GM20000 (cell line): ENCODE measurements around the gene PLAA.

Experiments used
- DNase-seq: peaks from one replicate; pipeline ENCODE4 v3.0.0; 2012; ENCODE audit warnings: low spot score
- TF ChIP-seq, protein P1 (sequence below): IDR thresholded peaks from 2 replicates; pipeline ENCODE4 v1.5.1; 2012; ENCODE audit warnings: mild to moderate bottlenecking, control low read depth; ENCODE audit errors: extremely low read depth, missing control alignments

PLAA gene

DNA sequence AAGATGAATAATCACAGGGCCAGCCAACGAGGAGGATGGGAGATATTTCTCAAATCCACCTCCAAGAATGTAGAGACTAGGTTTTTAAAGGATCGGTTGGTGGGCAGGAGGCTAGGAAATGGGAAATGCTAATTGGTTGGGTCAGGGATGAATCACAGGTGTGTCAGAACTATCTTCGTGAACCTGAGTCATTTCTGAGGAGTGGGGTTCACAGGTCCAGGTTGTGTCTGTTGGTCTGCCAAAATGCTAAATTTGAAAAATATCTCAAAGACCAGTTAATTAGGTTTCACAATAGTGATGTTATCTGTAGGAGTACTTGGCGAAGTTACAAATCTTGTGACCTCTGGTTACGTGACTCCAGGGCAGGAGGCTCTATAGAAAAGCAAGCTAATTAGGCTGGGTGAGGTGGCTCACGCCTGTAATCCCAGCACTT lies 2.6 kb upstream of the PLAA start:
- TF ChIP-seq, protein P1, sequence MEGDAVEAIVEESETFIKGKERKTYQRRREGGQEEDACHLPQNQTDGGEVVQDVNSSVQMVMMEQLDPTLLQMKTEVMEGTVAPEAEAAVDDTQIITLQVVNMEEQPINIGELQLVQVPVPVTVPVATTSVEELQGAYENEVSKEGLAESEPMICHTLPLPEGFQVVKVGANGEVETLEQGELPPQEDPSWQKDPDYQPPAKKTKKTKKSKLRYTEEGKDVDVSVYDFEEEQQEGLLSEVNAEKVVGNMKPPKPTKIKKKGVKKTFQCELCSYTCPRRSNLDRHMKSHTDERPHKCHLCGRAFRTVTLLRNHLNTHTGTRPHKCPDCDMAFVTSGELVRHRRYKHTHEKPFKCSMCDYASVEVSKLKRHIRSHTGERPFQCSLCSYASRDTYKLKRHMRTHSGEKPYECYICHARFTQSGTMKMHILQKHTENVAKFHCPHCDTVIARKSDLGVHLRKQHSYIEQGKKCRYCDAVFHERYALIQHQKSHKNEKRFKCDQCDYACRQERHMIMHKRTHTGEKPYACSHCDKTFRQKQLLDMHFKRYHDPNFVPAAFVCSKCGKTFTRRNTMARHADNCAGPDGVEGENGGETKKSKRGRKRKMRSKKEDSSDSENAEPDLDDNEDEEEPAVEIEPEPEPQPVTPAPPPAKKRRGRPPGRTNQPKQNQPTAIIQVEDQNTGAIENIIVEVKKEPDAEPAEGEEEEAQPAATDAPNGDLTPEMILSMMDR, result no peak
- no peak for DNase-seq

DNA sequence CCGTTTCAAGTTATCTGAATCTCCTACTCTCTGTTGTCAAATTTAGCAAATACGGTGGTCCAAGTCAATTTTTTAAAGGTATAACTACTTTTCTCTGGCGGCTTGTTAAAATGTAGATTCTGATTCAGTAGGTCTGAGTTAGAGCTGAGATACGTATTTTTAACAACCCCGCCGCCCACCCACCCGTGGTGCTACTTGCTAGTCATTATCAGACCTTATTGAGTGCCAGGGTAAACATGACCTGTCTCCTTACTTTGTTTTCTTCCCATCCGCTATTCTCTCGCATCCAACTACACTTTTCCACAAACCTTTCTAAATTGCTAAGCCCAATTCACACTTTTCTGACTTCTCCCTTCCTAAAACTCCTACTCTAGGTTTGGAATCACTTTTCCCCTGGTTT lies 694 bp upstream of the PLAA start:
- TF ChIP-seq, protein P1, result no peak
- no peak for DNase-seq

DNA sequence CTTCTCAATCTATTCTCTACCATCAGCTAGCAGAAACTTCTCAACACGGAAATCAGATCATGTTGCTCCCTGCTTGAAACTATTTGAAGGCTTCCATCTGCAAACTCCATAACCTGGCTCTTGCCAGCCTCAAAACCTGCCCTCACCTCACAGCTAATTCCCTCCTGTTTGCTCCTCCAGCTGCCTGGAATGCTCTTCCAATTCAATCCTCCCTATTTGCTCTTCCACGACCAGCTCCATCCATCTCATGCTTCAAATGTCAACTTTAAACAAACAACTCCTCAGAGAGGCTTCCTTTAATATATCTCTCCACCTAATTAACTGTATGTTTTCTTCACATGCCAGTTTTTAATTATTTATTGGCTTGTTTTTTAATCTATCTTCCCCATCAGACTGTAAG lies 1.5 kb downstream of the PLAA start:
- TF ChIP-seq, protein P1, result no peak
- DNase-seq, result no peak

DNA sequence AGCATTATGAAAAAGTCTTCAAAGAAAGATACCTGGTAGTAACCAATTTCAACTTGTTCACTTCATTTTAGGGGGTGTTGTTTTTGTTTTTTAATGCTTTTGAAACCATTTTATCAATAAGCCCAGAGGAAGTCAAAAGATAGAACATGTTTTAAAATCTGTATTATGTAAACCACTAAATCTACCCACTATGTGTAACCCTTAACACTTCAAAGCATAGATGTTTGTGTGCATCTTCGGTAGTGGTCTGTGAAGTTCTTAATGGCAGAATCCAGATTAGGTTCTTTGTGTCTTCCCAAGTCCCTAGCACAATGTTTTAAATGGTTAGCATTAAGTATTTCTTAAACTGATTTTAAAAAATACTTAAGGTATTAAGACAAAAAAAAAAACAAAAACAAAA lies 6.3 kb downstream of the PLAA start:
- TF ChIP-seq, protein P1, result no peak
- DNase-seq, result no peak

DNA sequence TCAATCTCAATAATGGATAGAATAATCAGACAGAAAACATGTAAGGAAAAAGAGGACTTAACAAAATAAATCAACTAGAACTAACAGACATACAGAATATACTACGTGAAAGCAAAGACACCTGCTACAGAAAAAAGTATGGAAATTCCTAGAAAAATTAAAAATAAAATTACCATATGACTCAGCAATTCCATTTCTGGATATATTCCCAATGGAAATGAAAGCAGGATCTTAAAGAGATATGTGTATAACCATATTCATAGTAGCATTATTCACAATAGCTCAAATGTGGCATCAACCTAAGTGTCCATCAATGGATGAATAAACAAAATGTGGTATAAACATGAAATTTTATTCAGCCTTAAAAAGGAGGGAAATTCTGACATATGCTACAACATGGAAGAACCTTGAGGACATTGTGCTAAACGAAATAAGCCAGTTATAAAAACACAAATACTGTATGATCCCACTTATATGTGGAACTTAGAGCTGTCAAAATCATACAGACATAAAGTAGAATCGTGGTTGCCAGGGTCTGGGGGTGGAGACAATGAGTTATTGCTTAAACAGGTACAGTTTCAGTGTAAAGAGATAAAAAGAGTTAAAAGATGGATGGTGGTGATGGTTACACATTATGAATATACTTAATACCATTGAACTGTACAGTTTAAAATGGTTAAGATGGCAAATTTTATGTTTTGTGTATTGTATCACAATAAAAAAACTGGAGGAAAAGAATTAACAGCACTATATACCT lies 6.9 kb downstream of the PLAA start:
- TF ChIP-seq, protein P1, result no peak
- no peak for DNase-seq

DNA sequence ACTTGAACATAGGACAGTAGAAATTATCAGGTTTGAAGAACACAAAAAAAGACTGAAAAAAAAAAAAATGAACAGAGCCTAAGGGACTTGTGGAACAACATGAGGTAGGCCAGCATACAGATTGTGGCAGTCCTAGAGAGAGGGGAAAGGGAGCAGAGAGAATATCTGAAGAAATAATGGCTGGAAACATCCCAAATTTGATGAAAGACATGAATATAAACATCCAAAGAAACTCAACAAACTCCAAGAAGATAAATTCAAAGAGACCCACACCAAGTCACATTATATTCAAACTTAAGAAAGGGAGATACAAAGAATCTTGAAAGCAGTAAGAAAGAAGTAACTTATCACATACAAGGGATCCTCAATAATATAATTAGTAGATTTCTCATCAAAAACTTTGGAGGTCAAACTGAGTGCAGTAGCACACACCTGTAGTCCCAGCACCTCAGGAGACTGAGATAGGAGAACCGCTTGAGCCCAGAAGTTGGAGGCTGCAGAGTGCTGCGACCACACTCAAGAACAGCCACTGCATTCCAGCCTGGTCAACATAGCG lies 9.1 kb downstream of the PLAA start:
- TF ChIP-seq, protein P1, result no peak

DNA sequence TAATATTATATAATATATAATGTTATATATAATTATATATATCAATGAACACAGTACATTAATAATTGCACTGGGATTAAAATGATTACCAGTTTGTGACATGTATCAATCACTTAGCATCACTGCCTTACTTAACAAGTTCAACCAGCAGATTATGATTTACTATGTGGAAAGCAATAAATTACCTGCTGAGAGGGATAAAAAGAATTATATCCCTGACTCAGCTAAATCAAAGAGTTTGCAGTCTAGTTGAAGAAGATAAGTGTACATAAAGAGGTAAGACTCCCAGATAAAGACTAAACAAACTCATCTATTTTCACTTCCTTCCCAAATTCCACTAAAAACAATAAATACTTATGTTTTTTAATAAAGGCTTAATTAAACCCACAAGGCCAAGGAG lies 11.2 kb downstream of the PLAA start:
- TF ChIP-seq, protein P1, result no peak
- no peak for DNase-seq

More for the DNA sequence above, 9.1 kb downstream of the PLAA start:
- no peak for DNase-seq
